NT2/D1 (cell line): ENCODE results near the gene MAN1B1.

Experiments
- SUZ12 ChIP-seq: IDR thresholded peaks from 2 replicates; pipeline ENCODE4 v1.6.1; 2011; ENCODE audit not compliant: insufficient read length, insufficient read depth; ENCODE audit errors: extremely low read depth
- YY1 ChIP-seq: IDR thresholded peaks from 2 replicates; pipeline ENCODE4 v1.6.1; 2011; ENCODE audit not compliant: insufficient read length, insufficient read depth
- ZNF274 ChIP-seq: IDR thresholded peaks from 2 replicates; pipeline ENCODE4 v1.6.1; 2011; ENCODE audit warnings: mild to moderate bottlenecking, low read depth, low read length

DNA sequence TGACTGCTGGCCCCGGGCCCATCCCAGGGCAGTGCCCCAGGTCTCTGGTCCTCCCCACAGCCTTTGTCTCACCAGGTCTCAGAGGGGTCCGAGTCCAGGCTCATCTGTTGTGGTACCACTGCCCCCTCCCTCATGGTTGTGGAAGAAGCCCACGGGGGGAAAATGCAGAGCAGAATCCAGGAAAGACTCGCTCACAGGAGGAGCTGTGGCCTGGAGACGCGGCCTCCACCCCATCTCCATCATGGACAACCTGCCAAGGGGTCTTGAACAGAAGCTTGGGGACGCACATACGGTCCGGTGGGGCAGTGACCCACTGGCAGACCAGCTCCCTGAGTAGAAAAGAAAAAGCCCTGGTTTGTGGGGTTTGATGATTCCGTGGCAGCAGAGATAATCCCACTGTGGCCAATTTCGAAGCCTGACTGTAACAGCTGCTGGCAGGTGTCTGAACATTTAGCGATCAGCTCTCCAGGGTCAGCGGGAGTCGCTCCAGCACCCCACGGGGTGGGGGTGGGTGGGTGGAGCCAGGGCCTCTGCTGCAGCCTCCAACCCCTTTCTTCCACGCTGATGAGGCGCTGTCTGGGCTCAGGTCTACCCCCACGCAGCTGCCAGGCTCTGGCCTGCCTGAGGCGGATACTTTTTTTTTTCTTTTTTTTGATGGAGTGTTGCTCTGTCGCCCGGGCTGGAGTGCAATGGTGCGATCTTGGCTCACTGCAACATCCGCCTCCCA is 50.3 kb downstream of the MAN1B1 start:
- TF ChIP-seq ZNF274 = no peak
- no peak for TF ChIP-seq SUZ12
- TF ChIP-seq YY1 = no peak
